GM12865 (cell line): ENCODE measurements around the gene OR52J3.

Source experiments
- DNase-seq: peaks from one replicate; pipeline ENCODE4 v3.0.0; 2010; ENCODE audit warnings: low read depth
- H3K4me3 ChIP-seq: 2 replicates; pipeline ENCODE4 v1.5.1; 2011; ENCODE audit warnings: mild to moderate bottlenecking, low read depth, low read length, control low read depth
- TF ChIP-seq, protein P1 (sequence below): IDR thresholded peaks from 2 replicates; pipeline ENCODE4 v1.5.1; 2011; ENCODE audit warnings: low read length, control low read depth, low read depth, inconsistent platforms; ENCODE audit not compliant: insufficient read depth; ENCODE audit errors: missing control alignments

Gene OR52J3

GRCh38 chr11:5059391-5059790, 13.1 kb downstream of the OR52J3 start, which contains the start of gene OR52E2:
TSS of gene OR52E2 (minus strand) at chr11:5059627. CDS start at chr11:5059627, 0 bp downstream.
- no peak for DNase-seq
- no peak within 1 kb of the TSS for H3K4me3 ChIP-seq
- TF ChIP-seq, protein P1, sequence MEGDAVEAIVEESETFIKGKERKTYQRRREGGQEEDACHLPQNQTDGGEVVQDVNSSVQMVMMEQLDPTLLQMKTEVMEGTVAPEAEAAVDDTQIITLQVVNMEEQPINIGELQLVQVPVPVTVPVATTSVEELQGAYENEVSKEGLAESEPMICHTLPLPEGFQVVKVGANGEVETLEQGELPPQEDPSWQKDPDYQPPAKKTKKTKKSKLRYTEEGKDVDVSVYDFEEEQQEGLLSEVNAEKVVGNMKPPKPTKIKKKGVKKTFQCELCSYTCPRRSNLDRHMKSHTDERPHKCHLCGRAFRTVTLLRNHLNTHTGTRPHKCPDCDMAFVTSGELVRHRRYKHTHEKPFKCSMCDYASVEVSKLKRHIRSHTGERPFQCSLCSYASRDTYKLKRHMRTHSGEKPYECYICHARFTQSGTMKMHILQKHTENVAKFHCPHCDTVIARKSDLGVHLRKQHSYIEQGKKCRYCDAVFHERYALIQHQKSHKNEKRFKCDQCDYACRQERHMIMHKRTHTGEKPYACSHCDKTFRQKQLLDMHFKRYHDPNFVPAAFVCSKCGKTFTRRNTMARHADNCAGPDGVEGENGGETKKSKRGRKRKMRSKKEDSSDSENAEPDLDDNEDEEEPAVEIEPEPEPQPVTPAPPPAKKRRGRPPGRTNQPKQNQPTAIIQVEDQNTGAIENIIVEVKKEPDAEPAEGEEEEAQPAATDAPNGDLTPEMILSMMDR = no peak

DNA sequence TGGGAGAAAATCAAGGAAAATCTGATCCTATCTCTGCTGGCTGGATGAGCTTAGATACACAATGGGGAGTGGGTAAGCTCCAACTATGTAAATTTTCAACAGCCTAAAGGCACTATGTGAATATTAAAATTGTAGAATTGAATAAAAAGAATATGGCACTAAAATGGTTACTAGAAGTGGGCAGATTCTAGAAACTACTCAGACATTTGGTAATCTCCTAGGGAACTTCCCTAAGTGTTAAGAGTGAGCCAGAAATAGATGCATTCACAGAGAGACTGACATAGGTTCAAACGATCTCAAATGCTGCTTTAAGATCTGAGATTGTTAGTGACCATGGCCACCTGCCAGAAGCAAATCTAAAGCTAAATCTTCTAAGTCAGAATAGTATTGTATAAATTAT, 18.7 kb downstream of the OR52J3 start:
- TF ChIP-seq, protein P1 = no peak
- no peak overlapping the region for H3K4me3 ChIP-seq
- DNase-seq = no peak

- TF ChIP-seq, protein P1 = no peak
- no peak for DNase-seq
- no peak within 1 kb of the TSS for H3K4me3 ChIP-seq
Measured at GRCh38 chr11:5069272-5069671, 22.9 kb downstream of the OR52J3 start, which contains the start of gene OR52E1. TSS of gene OR52E1 (plus strand) at chr11:5069572.

DNA sequence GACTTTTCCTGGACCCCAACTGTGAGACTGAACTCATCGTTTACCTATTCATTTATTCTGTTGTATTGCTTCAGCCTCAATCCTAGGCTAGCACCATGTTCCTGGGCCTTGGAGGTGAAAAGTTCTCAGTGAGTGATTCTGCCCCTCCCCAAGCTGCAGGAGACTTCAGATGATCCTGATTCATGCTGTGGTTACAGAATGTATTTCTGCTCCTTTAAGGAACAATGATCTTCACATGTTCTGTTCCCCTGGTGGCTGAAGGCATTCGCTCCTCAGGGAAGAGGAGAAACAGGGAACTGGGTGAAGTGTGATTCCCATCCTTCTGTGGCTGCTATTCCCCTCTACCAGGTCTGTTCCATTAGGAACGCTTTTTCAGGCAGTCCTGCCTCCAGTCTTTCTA, 25.5 kb downstream of the OR52J3 start:
- TF ChIP-seq, protein P1 = no peak
- no peak for DNase-seq
- no peak overlapping the region for H3K4me3 ChIP-seq

GRCh38 chr11:5081405-5081804, 35.1 kb downstream of the OR52J3 start:
- TF ChIP-seq, protein P1 = no peak
- no peak for DNase-seq
- H3K4me3 ChIP-seq = no peak overlapping the region

DNA sequence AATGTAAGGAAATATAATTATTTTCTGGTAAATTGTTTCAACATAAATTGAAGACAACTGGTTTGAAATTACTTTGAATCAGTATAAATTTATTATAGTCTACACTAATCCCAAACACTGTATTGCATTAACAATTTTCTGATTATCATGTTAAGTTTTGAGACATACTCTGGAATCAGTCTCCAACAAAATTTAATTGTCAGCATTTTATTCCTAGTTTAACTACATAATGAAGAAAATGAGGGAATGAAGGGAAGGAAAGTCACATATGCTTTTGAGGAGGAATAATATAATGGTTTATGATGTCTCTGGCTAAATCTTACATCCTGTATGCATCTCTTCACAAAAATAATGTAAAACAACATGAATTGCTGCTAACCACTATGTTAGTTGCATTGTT, 37.3 kb downstream of the OR52J3 start:
- TF ChIP-seq, protein P1 = no peak
- no peak for DNase-seq
- no peak overlapping the region for H3K4me3 ChIP-seq

GRCh38 chr11:5088556-5088955, 42.2 kb downstream of the OR52J3 start:
- no peak for DNase-seq
- TF ChIP-seq, protein P1 = no peak
- H3K4me3 ChIP-seq = no peak overlapping the region
